H9 (cell line): ENCODE data around the gene IWS1. TPM values are rescaled to one million over a fixed set of nuclear protein-coding genes. Genes with fewer than 3 reads are reported as not detected.

ENCODE experiments used
- DNase-seq: peaks from one replicate; pipeline ENCODE4 v3.0.0-alpha.2; 2017
- H2AFZ ChIP-seq: one replicate; pipeline ENCODE4 v1.6.1; 2013; ENCODE audit warnings: mild to moderate bottlenecking, low read length, control low read depth, moderate library complexity
- H2AK5ac ChIP-seq: 2 replicates; pipeline ENCODE4 v1.6.1; 2013; ENCODE audit warnings: low read length, control low read depth, mixed read lengths; ENCODE audit not compliant: insufficient read length
- H2BK120ac ChIP-seq: one replicate; pipeline ENCODE4 v1.6.1; 2013; ENCODE audit warnings: low read depth, mild to moderate bottlenecking, low read length, control low read depth, inconsistent platforms; ENCODE audit not compliant: poor library complexity, severe bottlenecking
- H2BK12ac ChIP-seq: 2 replicates; pipeline ENCODE4 v1.6.1; 2013; ENCODE audit warnings: low read length, control low read depth, mixed read lengths, low read depth; ENCODE audit not compliant: insufficient read length
- H2BK15ac ChIP-seq: 2 replicates; pipeline ENCODE4 v1.6.1; 2013; ENCODE audit warnings: low read depth, low read length, control low read depth
- H2BK20ac ChIP-seq: one replicate; pipeline ENCODE4 v1.6.1; 2013; ENCODE audit warnings: low read depth, mild to moderate bottlenecking, low read length, control low read depth, inconsistent platforms; ENCODE audit not compliant: poor library complexity, severe bottlenecking
- H2BK5ac ChIP-seq: 2 replicates; pipeline ENCODE4 v1.6.1; 2013; ENCODE audit warnings: low read length, control low read depth, mixed read lengths; ENCODE audit not compliant: insufficient read length
- H3K14ac ChIP-seq: 2 replicates; pipeline ENCODE4 v1.6.1; 2013; ENCODE audit warnings: low read length, control low read depth; ENCODE audit not compliant: insufficient read depth
- H3K18ac ChIP-seq: 2 replicates; pipeline ENCODE4 v1.6.1; 2013; ENCODE audit warnings: low read depth, mild to moderate bottlenecking, mixed read lengths, low read length, control low read depth; ENCODE audit not compliant: insufficient read length
- H3K23ac ChIP-seq: 2 replicates; pipeline ENCODE4 v1.6.1; 2013; ENCODE audit warnings: low read length, control low read depth, mixed read lengths, low read depth; ENCODE audit not compliant: insufficient read length
- H3K23me2 ChIP-seq: 2 replicates; pipeline ENCODE4 v1.6.1; 2013; ENCODE audit warnings: low read depth, mild to moderate bottlenecking, mixed read lengths, low read length, control low read depth; ENCODE audit not compliant: insufficient read length, poor library complexity, severe bottlenecking
- H3K27ac ChIP-seq: 2 replicates; pipeline ENCODE4 v1.5.1; 2013; ENCODE audit warnings: low read length, control low read depth, mixed read lengths, low read depth; ENCODE audit not compliant: insufficient read length
- H3K27me3 ChIP-seq: 2 replicates; pipeline ENCODE4 v1.6.1; 2013; ENCODE audit warnings: low read length, control low read depth, inconsistent platforms; ENCODE audit not compliant: insufficient read depth
- H3K4ac ChIP-seq: 2 replicates; pipeline ENCODE4 v1.6.1; 2013; ENCODE audit warnings: low read depth, mild to moderate bottlenecking, control low read depth, inconsistent platforms, low read length, moderate library complexity
- H3K4me1 ChIP-seq: 2 replicates; pipeline ENCODE4 v1.6.1; 2013; ENCODE audit warnings: low read length, control low read depth, inconsistent platforms; ENCODE audit not compliant: insufficient read depth
- H3K4me2 ChIP-seq: 2 replicates; pipeline ENCODE4 v1.6.1; 2013; ENCODE audit warnings: low read length, control low read depth, mixed read lengths; ENCODE audit not compliant: insufficient read length, insufficient read depth
- H3K56ac ChIP-seq: 2 replicates; pipeline ENCODE4 v1.6.1; 2013; ENCODE audit warnings: low read depth, mild to moderate bottlenecking, mixed read lengths, low read length, control low read depth; ENCODE audit not compliant: insufficient read length
- H3K79me1 ChIP-seq: 2 replicates; pipeline ENCODE4 v1.6.1; 2013; ENCODE audit warnings: low read depth, mild to moderate bottlenecking, moderate library complexity, low read length, control low read depth, inconsistent platforms; ENCODE audit not compliant: insufficient read depth, poor library complexity, severe bottlenecking
- H3K79me2 ChIP-seq: 2 replicates; pipeline ENCODE4 v1.6.1; 2013; ENCODE audit warnings: low read length, control low read depth, inconsistent platforms; ENCODE audit not compliant: insufficient read depth
- H3K9ac ChIP-seq: 2 replicates; pipeline ENCODE4 v1.6.1; 2013; ENCODE audit warnings: low read length, control low read depth, mixed read lengths; ENCODE audit not compliant: insufficient read length; ENCODE audit errors: extremely low read depth
- H3K9me3 ChIP-seq: one replicate; pipeline ENCODE4 v1.6.1; 2013; ENCODE audit warnings: low read depth, low read length, inconsistent platforms; ENCODE audit not compliant: control insufficient read depth
- H3T11ph ChIP-seq: one replicate; pipeline ENCODE4 v1.6.1; 2013; ENCODE audit warnings: mild to moderate bottlenecking, low read length, control low read depth, inconsistent platforms
- H4K20me1 ChIP-seq: one replicate; pipeline ENCODE4 v1.6.1; 2013; ENCODE audit not compliant: control insufficient read depth, insufficient read length, insufficient read depth
- H4K5ac ChIP-seq: 2 replicates; pipeline ENCODE4 v1.6.1; 2013; ENCODE audit warnings: low read depth, mild to moderate bottlenecking, mixed read lengths, low read length, control low read depth; ENCODE audit not compliant: insufficient read length
- H4K8ac ChIP-seq: replicated peaks from 2 replicates; pipeline ENCODE4 v1.6.1; 2013; ENCODE audit warnings: low read length, control low read depth, mixed read lengths, low read depth; ENCODE audit not compliant: insufficient read length
- H4K91ac ChIP-seq: 2 replicates; pipeline ENCODE4 v1.6.1; 2013; ENCODE audit warnings: low read depth, mild to moderate bottlenecking, moderate library complexity, mixed read lengths, low read length, control low read depth; ENCODE audit not compliant: insufficient read length
- H3K27ac Mint-ChIP-seq, 3 experiments: 2 replicates in 2 of 3; 3 replicates in 1 of 3; pipeline ENCODE4 v1.8.0; 2020 to 2021; ENCODE audit warnings: mixed read lengths in 3 of 3, mild to moderate bottlenecking in 1 of 3, moderate library complexity in 1 of 3
- H3K27me3 Mint-ChIP-seq: 2 replicates; pipeline ENCODE4 v1.8.0; 2021; ENCODE audit warnings: low read depth, mild to moderate bottlenecking, moderate library complexity, mixed read lengths
- H3K36me3 Mint-ChIP-seq, 3 experiments: 2 replicates in 2 of 3; 3 replicates in 1 of 3; pipeline ENCODE4 v1.8.0; 2020 to 2021; ENCODE audit warnings: low read depth in 3 of 3, mixed read lengths in 3 of 3; ENCODE audit not compliant: insufficient read depth in 1 of 3
- H3K4me1 Mint-ChIP-seq, 2 experiments: 2 replicates each; pipeline ENCODE4 v1.8.0; 2020; ENCODE audit warnings: mixed read lengths in 2 of 2
- H3K4me3 Mint-ChIP-seq, 2 experiments: 2 replicates in 1 of 2; 3 replicates in 1 of 2; pipeline ENCODE4 v1.8.0; 2020 to 2021; ENCODE audit warnings: mild to moderate bottlenecking in 2 of 2, mixed read lengths in 2 of 2, moderate library complexity in 1 of 2
- H3K9me3 Mint-ChIP-seq, 2 experiments: 2 replicates in 1 of 2; 3 replicates in 1 of 2; pipeline ENCODE4 v1.8.0; 2020; ENCODE audit warnings: mild to moderate bottlenecking in 2 of 2, mixed read lengths in 2 of 2, moderate library complexity in 1 of 2
- CTCF ChIP-seq: fragments of 200-600 bp; sonication (generic); conservative IDR thresholded peaks from 3 replicates; pipeline ENCODE4 v1.8.0; 2021; ENCODE audit warnings: antibody characterized with exemption, mild to moderate bottlenecking
- WGBS: extraction: QIAGEN DNeasy Blood & Tissue Kit; methylation state at CpG from one replicate; pipeline ENCODE4 v1.1.7; 2013; ENCODE audit warnings: missing lambda C conversion rate, low lambda C conversion rate, mixed read lengths; ENCODE audit not compliant: insufficient read length; ENCODE audit errors: extremely low coverage; 5-methylcytosine and 5-hydroxymethylcytosine counted together
- total RNA-seq: library from RNA; stranded (reverse); gene quantifications from 2 replicates; pipeline ENCODE4 v1.2.1, GENCODE V29; 2021

IWS1 gene
- total RNA-seq, 1 experiment from 2014 or later: 66.2 TPM

GRCh38 chr2:127510073-127510472, 16.2 kb downstream of the IWS1 start:
- H3K23ac ChIP-seq: no peak overlapping the region
- no peak overlapping the region for H3K4me2 ChIP-seq
- H2AK5ac ChIP-seq: no peak overlapping the region
- no peak overlapping the region for H3T11ph ChIP-seq
- H2BK12ac ChIP-seq: no peak overlapping the region
- H3K27me3 ChIP-seq: no peaks in the 10 kb centered on the region
- no peak overlapping the region for H4K91ac ChIP-seq
- no peak overlapping the region for H2BK5ac ChIP-seq
- Mint-ChIP-seq H3K27ac (no peak overlapping the region), H3K9me3 (no peaks in the 10 kb centered on the region), H3K36me3 (peaks cover 4 to 21% (median 19%) of the 10 kb centered on the region in 3 experiments; a peak in 6 of 7 replicates), H3K4me1 (peaks cover 16% of the 10 kb centered on the region in 2 experiments), H3K27me3 (no peaks in the 10 kb centered on the region), H3K4me3 (no peak overlapping the region)
- no peaks in the 10 kb centered on the region for H4K20me1 ChIP-seq
- no peaks in the 10 kb centered on the region for H3K23me2 ChIP-seq
- H3K27ac ChIP-seq: no peak overlapping the region
- H2AFZ ChIP-seq: no peak overlapping the region
- H3K4me1 ChIP-seq: no peaks in the 10 kb centered on the region
- no peak overlapping the region for H3K4ac ChIP-seq
- H2BK20ac ChIP-seq: no peak overlapping the region
- H3K79me2 ChIP-seq: peaks cover 42% of the 10 kb centered on the region
- H2BK120ac ChIP-seq: no peak overlapping the region
- no peak overlapping the region for H4K8ac ChIP-seq
- no peak overlapping the region for H3K56ac ChIP-seq
- no peak for DNase-seq
- no peak for TF ChIP-seq CTCF
- H4K5ac ChIP-seq: no peak overlapping the region
- no peak overlapping the region for H3K9ac ChIP-seq
- H3K14ac ChIP-seq: no peak overlapping the region
- H2BK15ac ChIP-seq: no peak overlapping the region
- H3K18ac ChIP-seq: no peak overlapping the region
- H3K79me1 ChIP-seq: peaks cover 16% of the 10 kb centered on the region
- no peaks in the 10 kb centered on the region for H3K9me3 ChIP-seq
- whole genome bisulfite sequencing: no CpG with 5 or more reads among the region's 2 CpGs
